ENCODE data around the gene LRRC10B.

DNA sequence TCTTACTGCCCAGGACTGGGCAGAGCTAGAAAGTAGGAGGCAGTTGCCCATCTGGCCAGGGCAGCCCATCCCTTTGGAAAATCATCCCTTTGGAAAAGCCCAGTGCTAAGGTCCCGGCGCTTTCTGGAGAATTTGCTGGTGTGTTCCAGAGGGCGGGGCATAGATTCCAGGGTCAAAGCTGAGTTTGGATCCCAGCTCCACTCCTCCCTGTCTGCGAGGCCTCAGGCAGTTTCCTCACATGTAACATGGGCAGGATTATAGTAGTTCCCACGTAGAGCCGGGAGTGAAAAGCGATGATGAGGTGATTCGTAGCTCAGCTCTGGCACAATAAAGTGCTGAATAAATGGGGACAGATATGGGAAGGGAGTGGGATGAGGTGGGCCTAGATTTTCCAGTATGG, 31.4 kb upstream of the LRRC10B start:
- TF ChIP-seq, protein P1, sequence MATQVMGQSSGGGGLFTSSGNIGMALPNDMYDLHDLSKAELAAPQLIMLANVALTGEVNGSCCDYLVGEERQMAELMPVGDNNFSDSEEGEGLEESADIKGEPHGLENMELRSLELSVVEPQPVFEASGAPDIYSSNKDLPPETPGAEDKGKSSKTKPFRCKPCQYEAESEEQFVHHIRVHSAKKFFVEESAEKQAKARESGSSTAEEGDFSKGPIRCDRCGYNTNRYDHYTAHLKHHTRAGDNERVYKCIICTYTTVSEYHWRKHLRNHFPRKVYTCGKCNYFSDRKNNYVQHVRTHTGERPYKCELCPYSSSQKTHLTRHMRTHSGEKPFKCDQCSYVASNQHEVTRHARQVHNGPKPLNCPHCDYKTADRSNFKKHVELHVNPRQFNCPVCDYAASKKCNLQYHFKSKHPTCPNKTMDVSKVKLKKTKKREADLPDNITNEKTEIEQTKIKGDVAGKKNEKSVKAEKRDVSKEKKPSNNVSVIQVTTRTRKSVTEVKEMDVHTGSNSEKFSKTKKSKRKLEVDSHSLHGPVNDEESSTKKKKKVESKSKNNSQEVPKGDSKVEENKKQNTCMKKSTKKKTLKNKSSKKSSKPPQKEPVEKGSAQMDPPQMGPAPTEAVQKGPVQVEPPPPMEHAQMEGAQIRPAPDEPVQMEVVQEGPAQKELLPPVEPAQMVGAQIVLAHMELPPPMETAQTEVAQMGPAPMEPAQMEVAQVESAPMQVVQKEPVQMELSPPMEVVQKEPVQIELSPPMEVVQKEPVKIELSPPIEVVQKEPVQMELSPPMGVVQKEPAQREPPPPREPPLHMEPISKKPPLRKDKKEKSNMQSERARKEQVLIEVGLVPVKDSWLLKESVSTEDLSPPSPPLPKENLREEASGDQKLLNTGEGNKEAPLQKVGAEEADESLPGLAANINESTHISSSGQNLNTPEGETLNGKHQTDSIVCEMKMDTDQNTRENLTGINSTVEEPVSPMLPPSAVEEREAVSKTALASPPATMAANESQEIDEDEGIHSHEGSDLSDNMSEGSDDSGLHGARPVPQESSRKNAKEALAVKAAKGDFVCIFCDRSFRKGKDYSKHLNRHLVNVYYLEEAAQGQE (IDR thresholded peaks at IDR 0.05; ENCODE audit: insufficient read depth in 1 of 2, low read depth in 2 of 2, low read length in 2 of 2): no peak
- TF ChIP-seq TAF1 (IDR thresholded peaks at IDR 0.05; ENCODE audit: borderline replicate concordance, insufficient read depth, low read length): no peak
- TF ChIP-seq FOXP2 (optimal IDR thresholded peaks at IDR 0.05; ENCODE audit: borderline replicate concordance, extremely low read depth, extremely low read length, insufficient read depth): no peak
- TF ChIP-seq SIN3A (IDR thresholded peaks at IDR 0.05; ENCODE audit: borderline replicate concordance, insufficient read depth, low read length): no peak
